Midbrain (tissue), 1 donor: ENCODE results near the gene MEOX1.
"Not testable (repeated sequence)": the region's sequence is repeated elsewhere in the genome, so short reads cannot be mapped to it uniquely, and the experiment has no call there.

Experiments
- DNase-seq: peaks from one replicate; lab custom pipeline; 2025; lab: John Stamatoyannopoulos, UW

The MEOX1 gene

DNA sequence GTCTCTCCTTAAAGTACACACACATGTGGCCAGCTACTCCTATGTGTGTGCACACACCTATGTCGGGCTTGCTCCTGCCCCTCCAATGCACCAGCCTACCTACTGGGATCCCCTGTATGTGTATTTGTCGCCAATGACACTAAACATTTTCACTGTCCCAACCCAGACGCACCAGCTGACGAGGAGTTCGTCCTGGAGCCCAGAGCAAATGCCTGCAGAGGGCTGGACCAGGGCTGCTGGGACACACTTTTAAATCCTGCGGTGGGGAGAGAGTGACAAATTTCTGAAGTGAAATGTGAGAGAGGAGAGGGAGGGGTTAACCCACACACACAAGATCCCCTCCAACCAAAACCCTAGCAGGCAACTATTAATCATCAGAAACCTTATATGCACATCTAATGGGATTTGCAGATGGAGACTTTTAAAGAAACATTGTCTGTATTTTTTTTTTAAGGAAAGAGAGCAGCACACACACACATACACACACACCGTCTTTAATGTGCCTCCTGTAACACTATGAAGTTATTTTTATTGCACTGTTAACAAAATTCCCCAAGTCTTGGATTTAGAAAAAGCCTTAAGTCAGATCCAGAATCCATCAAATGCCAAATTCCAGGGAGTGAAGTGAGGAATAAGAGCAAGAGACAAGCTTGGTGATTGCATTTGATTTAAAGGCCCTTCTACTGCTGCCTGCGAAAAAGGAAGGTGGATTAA, at the start of gene MEOX1:
Gene MEOX1, minus strand, starts transcription at position 224 of the 714 bp plus-strand sequence. CDS start 388 bp downstream, outside the sequence.
- no peak for DNase-seq

DNA sequence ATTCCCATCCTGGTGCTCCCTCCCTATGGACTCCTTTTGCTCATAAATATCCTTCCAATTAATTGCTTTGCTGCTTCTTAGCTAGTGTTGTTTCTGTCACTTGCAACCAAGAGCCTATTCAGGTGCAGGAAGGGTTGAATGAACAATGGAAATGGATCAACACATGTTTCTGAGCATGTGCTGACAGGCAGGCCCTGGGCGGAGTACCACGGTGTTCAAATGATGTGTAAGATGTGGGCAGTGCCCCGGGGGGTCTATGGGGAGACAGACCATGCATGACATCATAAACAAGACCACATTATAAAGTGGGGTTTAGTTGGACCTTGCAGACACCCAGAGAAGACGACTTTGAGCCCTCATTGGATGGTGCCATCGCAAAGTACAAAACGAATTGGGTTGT, 48.4 kb upstream of the MEOX1 start:
- no peak for DNase-seq

DNA sequence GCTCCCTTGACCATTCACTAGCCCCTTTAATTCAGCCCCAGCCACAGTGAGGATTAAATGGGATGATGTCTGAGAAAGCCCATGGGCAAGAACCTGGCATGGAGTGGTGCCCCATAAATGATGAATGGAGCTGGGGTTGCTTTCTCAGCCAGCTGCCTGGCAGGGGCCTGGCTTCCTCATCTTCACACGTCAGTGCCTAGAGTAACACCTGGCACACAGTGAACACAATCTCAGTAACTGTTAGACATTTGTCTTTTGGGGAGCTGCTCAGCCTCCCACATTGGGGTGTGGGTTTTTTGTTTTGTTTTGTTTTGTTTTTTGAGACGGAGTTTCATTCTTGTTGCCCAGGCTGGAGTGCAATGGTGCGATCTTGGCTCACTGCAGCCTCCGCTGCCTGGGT, 47.5 kb upstream of the MEOX1 start:
- DNase-seq = no peak

DNA sequence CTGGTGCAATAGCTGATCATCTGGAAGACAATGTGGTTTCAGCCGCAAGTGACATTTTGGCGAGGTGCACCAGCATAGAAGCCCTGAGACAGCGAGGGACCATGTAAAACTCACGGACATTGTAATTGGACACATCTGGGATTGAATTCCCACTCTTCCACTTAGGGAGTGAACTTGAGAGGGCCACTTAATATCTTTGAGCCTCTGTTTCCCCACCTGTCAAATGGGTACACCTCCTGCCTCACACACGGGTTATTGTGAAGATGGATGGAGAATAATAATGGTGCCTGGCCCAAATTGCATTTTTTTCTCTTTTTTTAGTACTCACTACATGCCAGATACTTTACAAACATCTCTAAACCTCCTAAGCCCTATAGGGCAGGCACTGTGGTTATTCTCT, 45.5 kb upstream of the MEOX1 start:
- DNase-seq = no peak

DNA sequence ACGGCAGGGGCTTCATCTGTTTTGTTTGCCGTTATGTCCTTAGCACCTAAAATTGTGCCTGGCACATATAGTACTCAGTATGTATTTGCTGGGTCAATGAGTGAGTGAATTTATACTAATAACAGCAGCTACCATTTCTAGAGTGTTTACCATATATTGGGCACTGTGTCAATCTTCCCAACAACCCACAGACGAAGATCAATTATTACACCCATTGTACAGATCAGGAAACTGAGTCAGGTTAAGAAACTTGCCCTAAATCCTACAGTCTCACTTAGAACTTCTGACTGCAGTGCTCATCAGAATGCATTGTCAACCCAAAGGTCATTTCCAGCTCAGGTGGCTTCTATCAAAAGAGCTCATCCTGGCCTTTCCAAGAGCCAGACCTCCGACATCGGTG, 44.5 kb upstream of the MEOX1 start:
- no peak for DNase-seq

DNA sequence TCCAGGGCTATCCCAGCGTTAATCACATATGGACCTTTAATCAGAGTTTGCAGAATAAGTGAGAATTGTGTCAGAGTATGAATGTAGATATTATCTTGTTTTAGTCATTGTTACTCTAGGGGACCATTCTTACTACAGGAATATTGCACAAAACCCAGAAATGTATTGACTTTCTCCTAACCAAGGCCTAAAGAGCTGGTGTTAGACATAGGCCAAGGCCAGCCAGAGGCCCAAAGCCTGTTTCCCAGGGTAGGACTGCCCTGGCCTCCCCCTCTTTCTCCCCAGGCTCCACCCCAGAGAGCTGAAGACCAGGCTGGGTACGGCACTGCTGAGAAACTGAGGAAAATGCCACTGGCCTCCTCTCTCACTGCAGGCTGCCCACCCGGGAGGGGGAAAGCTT, 41.9 kb upstream of the MEOX1 start:
- no peak for DNase-seq

DNA sequence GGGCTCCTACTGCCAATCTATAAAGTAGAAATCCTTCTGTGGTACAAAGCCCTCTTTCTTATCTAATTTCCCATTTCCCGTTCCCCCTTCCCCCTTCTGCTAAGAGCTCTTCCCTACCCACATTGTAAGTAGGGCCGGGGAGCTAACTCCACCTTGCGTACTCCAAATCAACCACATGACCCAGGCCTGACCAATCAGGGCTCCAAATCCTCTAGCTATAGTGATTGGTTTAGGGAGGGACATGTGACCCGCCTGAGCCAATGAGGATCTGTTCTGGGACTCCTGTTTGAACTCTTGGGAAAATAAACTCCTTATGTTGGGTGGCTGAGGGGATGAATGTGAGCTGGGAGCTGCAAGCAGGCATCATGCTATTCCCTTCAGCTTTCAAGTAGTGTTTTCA, 40.9 kb upstream of the MEOX1 start:
- DNase-seq = no peak

DNA sequence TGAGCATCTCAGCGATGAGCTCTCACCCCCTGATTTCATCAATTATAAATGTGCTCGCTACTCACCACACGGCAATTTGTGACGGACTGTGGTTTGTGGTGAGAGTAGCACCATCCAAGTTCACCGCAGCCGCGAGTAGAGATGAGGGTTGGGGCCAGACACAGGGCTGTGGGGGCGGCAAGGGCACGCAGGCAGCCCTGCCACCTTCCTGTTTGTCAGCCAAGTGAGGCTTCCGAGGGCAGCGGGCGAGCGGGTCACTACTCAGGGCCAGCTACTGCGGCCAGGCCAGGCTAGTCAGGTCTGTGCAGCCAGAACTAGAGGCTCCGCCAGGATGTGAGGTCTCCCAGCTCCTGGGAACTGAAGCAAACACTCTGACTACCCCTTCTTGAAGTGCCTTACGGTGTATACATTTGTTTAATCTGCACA, 39.6 kb upstream of the MEOX1 start:
- no peak for DNase-seq

DNA sequence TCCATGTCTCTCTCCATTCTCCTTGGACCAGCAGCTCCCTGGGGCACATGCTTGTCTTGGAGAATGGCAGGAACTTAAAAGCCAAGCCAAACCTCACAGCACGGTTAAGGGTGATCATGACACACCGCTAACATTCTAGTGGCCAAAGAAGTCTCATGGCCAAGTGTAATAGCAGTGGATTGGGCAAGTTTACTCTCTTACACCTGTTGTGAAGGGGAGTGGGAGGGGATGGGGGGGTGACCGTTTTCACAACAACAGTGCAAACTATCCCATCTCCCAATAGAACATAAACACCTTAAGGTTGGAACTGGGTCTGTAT, 37.7 kb upstream of the MEOX1 start:
- DNase-seq = no peak

DNA sequence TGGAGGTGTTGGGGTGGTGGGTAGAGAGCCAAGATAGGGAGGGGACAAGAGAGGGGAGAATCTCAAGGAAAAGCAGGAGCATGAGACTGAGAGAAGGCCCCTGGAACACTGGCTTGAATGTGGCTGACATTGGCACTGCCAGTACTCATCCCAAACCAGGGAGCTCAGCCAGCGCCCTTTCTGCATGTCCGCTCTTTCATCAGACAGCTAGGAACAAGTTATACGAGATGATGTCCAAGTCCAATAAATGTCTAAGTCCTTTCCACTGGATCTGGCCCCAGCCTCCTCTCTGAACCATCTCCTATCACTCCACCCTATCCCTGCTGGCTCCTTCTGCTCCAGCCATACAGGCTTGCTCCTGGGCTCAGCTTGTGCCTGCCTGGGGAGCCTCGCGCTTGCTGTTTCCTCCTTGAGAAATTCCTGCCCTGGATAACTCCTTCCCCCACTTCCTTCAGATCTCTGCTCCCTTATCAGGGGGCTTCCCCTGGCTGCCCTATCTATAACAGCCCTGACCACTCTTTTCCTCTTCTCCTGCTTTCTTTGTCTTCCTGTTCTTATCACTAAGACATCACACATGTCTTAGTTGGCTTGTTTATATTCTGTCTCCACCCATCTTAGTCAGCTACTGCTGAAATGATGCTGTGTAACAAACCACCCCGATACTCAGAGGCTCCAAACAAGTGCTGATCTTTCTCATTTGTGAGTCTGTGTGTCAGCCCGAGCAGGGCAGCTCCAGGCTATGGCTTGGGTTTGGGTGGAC, 37.1 kb upstream of the MEOX1 start:
- DNase-seq = no peak

DNA sequence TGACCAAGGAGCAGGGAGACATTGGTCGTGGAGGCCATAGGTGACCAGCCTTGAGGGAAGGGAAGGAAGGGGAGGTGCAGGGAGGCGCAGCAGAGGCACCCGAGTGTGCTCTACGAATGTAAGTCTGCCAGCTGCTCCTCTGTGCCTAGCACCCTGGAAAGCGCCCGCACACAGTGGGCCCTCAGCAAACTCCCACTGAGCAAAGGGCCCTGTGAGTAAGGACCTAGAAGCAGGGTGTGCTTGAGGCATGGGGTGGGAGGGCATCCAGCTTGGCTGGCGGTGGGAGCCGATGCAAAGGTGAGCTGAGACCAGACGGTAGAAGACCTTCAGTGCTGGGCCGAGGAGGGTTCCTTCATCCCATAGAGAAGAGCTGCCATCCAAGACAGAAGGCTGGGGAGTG, 36.2 kb upstream of the MEOX1 start:
- DNase-seq = no peak

DNA sequence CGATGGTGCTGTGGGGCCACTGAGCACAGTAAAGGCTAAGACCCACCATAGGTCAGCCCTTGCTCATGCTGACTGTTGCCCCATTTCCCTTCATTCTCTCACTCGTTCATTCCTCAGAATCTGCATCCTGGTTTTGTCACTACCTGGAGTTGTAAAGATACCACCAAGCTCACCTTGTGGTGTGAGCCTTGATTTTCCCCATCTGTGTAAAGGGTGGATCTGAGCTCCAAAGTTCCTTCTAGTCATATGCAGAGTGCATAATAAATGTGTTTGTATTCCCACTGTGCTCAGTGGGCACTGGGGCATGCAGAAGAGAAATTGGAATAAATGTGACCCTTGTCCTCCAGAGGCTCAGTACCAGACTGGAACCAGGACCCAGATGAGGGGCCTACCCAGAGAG, 35.2 kb upstream of the MEOX1 start:
- DNase-seq = no peak

DNA sequence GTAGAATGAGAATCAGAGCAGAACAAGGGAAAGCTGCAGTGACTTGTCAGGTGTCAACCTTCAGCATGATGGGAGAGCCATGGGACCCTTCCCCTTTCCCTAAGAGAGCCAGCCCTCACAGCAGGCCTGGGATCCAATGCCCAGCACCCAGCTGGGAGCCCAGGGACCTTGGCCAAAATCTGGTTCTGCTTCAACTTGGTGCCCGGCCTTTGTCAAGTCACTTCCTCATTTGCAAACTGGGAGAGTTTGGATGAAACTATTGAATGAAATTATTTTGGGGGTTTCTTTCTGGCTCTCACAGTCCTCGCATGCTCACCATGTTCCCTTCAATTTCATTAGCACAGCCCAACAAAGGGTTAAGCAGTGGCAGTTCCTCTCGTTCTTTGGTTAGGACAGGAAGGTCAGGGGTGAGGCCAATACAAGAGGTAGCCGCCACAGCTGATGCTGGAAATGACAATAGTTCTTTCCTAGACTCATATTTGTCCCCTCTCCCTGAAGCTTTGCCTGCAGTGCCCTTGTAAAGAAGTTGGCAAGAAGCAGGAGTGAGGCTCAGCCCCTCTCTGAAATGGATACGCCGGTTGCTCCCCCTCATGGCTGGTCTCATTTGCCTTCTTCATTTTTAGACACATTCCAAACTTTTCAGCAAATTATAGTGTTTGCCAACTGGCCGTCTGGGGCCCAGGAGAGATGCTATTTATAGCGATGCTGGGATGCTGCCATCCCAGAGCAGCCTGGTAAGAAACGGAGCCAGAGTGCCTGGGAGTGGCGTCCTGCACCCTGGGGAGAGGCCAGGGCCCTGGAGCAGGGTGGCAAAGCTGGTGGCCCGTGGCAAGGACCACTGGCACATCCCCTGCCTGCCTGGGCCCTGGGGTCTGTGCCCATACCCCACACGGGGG, 34.5 kb upstream of the MEOX1 start:
- no peak for DNase-seq

DNA sequence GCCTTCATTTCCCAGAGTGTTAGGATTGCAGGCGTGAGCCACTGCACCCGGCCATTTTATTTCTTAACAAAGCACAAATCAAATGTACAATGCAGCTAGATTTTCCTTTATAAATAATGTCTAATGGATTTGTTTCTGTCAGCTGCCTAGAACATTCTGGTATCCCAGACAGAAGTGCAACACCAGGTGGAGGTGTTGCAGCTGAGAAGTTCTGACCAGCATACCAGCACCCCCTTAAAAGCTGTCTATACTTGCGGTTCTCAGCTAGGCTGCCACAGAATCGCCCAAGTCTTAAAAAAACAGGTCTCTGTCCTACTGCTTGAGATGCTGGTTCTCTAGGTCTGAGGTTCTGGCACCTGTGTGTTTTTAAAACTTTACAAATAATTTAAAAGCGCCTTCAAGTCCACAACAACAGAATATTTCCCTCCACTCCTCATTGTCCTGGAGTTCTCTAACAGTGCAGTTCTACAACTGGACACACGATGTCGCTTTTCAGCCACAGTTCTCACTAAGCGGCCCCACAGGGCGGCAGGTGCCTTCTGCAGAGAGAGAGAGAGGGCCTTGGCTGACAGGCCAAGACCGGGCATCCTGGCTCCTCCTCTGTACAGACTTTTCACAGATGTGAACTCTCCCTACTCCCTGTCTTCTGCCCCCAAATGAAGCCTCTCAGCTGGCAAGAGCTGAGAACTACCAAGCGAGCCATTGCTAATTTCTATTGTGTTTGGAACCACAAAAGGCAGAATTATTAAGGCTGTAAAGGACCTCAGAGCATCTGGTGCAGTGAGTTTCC, 32.6 kb upstream of the MEOX1 start:
- peak; percentile 84 for DNase-seq

DNA sequence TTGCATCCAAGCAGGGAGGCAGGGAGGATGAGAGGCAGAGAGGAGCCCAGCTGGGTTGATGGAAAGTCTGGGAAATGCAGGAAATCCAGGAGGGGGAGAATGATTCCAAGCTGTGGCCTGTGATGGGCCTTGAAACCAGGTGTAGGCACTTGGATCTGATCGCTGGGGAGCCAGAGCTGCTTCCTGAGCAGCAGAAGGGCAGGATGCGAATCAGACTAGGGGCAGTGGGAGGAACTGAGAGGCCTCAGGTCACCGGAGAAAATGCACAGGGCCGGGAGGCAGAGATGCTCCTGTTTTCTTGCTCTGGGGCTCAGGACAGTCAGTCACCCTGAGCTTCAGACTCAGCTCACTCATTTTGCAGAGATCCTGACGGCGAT, 29.6 kb upstream of the MEOX1 start:
- DNase-seq = no peak

DNA sequence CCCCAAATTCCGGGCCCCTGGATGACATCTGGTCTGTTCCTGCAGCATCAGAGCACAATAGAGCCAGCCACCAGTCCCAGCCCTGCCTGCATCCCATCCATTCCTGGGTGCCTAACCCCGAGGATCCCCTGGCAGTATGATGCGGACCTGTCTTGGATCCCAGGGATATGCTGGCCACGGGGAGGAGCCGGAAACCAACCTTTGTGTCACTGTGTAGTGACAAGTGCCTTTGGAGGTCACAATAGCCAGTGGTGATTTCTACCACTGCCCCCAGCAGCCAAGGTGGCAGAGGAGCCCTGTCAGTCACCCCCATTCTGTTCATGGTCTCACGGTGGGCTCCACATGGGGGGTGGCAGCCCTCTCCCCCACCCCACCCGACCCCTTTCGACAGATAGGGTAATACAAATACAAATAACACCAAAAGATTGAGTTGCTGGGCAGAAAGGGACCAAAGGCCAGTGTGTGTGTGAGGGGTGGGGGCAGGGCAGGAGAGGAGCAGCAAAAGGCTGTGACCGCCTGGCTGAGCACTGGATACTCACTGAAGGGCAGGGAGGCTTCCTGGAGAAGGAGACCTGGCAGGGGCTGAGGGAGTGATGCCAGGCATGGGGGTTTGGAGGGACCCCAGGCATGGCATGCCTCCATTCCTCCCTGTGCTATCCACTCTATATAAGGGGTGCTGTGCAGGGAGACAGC, 29.0 kb upstream of the MEOX1 start:
- no peak for DNase-seq

DNA sequence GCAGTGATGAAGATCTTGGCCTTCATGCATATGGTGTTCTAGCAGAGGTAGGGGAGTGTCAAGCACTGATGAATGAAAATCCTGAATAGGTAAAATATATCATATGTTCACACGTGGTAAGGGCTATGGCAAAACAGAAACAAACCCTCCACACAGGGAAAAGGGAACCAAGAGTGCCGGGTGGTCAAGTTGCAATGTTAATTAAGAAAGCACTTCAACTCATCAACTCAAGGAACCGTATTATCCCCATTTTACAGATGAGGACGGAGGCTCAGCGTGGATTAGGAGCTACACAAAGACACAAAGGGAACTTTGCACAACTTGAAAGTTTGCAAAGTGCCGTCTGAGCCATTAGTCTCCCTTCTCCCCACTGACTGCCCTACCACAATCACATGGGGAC, 28.1 kb upstream of the MEOX1 start:
- no peak for DNase-seq

DNA sequence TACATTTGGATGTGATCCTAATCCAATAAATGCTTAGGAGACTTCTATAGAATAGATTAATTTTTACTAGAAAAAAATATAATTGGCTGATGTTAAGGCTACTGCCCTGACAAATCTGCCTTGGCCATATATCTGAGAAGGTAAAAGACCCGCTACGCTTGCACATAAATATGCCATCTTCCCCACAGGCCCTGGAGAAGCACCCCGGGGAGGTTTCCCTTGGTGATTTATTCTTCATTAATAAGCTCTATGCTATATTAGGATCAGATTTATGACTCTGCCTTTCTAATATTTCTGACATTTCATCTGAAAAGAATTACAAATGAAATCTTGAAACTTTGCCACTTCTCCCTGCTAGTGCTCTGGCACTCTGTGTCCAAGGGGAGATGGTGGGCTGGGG, 27.4 kb upstream of the MEOX1 start:
- no peak for DNase-seq

DNA sequence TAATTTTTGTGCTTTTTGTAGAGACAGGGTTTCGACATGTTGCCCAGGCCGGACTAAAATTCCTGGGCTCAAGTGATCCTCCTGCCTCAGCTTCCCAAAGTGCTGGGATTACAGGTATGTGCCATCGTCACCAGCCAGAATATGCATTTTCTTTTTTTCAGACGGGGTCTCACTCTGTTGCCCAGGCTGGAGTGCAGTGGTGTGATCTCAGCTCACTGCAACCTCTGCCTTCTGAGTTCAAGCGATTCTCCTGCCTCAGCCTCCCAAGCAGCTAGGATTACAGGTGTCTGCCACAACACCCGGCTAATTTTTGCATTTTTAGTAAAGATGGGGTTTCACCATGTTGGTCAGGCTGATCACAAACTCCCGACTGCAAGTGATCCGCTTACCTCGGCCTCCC, 25.2 kb upstream of the MEOX1 start:
- DNase-seq = not testable (repeated sequence)

DNA sequence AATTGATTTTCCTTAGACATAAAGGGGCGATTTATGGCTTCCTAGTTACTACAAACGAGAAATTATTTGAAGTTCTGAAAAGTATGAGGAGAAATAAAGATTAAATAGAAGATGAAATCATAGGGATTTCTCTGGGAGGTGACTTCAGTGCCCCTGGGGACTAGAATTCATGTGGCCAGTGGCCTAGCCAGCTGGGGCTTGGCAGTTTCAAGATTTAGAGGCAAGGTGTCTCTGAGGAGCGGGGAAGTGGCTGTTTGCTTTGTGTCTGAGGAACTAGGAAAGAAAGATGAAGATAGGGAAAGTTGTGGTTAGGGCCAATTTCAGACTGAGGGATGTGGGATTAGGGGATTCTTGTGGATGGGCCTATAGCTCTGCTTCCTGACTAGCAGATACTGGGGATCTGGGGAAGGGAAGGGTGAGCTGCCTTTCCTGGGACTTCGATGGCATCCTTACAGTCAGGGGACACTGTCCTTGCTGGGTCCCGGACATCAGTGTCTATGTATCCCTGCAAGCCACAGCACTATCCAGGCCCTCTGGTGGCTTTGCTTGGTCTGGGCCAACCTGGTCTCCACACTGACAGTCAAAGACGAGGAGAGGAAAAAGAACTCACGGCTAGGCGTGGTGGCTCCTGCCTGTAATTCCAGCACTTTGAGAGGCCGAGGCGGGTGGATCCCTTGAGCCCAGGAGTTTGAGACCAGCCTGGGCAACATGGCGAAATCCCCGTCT, 22.4 kb upstream of the MEOX1 start:
- DNase-seq = no peak

DNA sequence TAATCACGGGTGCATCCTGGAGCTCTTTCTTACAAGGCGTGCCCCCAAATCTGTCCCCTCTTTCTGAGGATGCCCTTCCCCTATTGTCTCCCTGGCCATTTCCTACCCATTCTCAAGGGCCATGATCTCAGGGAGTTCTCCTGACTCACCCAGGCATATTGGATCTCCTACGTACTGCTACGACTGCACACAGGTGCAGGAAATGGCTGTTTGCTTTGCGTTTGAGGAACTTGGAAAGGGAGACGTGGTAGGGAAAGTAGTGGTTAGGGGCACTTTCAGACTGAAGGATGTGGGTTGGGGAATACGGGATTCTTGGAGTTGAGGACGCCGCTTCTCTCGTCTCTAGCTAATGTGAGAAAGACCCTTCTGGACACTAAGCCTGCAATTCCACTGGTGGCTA, 18.7 kb upstream of the MEOX1 start:
- DNase-seq = no peak
